PC-3 (cell line): Measurements from ENCODE around the gene TXN.

Source experiments
- CTCF ChIP-seq: fragments of 300-600 bp; sonication (generic); conservative IDR thresholded peaks from 2 replicates; pipeline ENCODE4 v1.5.1; 2017; ENCODE audit warnings: antibody characterized with exemption, low read depth, mild to moderate bottlenecking, low read length
- EZH2 ChIP-seq: fragments of 300-600 bp; sonication (generic); IDR thresholded peaks from one replicate; pipeline ENCODE4 v1.6.1; 2017; ENCODE audit warnings: antibody characterized with exemption, mild to moderate bottlenecking, low read length; ENCODE audit not compliant: unreplicated experiment
- EZH2phosphoT487 ChIP-seq: fragments of 300-600 bp; sonication (generic); IDR thresholded peaks from 2 replicates; pipeline ENCODE4 v1.6.1; 2018; ENCODE audit warnings: mild to moderate bottlenecking, antibody characterized with exemption, low read length, borderline replicate concordance

DNA sequence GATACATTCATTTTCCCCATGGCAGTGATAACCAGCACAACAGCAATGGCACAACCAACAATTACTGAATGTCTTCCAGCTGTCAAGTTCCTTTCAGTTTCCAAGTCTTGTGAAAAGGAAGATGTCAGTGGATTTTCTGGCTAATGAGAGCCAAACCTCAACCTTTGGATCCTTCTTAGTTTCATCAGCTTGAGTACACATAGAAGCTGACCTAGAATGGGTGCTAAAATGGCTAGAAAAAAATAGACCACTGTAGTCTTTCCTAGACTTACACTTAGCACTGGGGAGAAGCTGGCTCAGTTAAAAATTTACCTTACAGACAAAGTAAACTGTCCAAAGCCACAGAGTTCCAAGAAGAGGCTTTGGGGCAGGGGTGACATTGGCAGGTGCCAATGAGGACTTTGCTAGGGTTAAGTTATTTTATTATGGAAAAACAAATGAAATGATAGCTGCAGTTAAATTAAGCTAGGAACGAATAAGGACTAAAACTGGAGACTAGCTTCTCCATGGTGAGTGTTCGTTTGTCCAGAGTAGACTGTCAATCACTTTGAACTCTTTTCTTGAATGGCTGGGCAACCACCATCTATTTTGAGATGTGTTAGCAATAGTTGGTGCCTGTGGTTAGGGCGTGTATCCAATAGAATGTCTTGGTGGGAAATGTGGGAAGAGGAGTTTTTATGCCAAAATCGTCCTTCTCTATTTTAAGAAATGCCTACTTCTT, 25.9 kb upstream of the TXN start:
- TF ChIP-seq EZH2 = no peak
- no peak for TF ChIP-seq CTCF
- TF ChIP-seq EZH2phosphoT487 = no peak
